ENCODE measurements around the gene KAZN.

The KAZN gene

DNA sequence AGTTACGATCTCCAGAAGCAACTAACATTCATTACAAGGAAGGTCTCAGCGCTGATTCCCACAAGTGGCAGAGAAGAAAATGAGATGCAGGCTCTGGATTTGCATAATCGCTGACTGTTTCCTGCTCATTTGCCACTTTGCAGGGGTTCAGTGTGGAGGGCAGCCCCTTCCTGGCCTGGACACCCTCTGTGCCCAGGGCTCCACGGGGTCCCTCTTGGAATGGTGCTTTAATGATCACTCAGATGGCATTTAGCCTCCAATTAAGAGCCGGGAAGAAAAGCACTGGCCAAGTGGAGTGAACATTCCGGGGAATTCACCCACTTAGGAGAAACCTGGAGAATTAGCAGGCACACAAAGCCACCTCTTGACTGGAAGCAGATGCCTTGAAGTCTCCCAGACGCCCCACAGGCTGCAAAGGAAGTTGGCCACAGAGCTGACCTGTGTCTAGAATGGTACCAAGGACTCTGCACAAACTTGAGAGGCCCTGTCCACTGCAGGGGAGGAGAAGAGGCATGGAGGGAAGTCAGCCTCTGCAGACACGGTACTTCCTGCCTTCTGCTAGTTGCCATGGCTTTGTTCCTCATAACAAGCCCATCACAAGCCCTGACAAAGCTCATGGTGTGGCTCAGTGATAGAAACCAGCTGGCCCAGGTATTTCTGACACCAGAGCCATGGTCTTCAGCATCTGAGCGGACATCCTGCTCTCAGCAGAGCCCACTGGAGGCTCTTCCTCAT lies 157.2 kb downstream of the KAZN start:
- Histone ChIP-seq H3K4me3 (ENCODE audit: low read length) (no peak overlapping the region), H3F3A (ENCODE audit: insufficient read depth, low read length) (no peaks in the 10 kb centered on the region), H3K9me2 (replicated peaks; ENCODE audit: insufficient read depth, low read length) (no peaks in the 10 kb centered on the region), H3K9me3 (replicated peaks; ENCODE audit: insufficient read depth, low read length) (no peaks in the 10 kb centered on the region), H3K79me2 (ENCODE audit: low read length) (no peaks in the 10 kb centered on the region), H3K27ac (ENCODE audit: low read length) (no peak overlapping the region), H2AFZ (ENCODE audit: low read length) (no peak overlapping the region), H3K27me3 (replicated peaks; ENCODE audit: insufficient read depth, low read length) (no peaks in the 10 kb centered on the region), H3K9ac (ENCODE audit: low read length) (no peak overlapping the region), H4K20me1 (ENCODE audit: insufficient read depth, low read length) (no peaks in the 10 kb centered on the region), H3K4me1 (ENCODE audit: low read length) (no peaks in the 10 kb centered on the region), H3K36me3 (replicated peaks; ENCODE audit: insufficient read depth, low read length) (no peaks in the 10 kb centered on the region), H3K4me2 (ENCODE audit: low read depth, low read length) (no peak overlapping the region)
- no peak for DNase-seq
- TF ChIP-seq EZH2phosphoT487 (IDR thresholded peaks at IDR 0.05; ENCODE audit: low read length) (no peak), EZH2 (optimal IDR thresholded peaks at IDR 0.05; ENCODE audit: low read depth, low read length) (no peak)
- TF ChIP-seq, protein P1, sequence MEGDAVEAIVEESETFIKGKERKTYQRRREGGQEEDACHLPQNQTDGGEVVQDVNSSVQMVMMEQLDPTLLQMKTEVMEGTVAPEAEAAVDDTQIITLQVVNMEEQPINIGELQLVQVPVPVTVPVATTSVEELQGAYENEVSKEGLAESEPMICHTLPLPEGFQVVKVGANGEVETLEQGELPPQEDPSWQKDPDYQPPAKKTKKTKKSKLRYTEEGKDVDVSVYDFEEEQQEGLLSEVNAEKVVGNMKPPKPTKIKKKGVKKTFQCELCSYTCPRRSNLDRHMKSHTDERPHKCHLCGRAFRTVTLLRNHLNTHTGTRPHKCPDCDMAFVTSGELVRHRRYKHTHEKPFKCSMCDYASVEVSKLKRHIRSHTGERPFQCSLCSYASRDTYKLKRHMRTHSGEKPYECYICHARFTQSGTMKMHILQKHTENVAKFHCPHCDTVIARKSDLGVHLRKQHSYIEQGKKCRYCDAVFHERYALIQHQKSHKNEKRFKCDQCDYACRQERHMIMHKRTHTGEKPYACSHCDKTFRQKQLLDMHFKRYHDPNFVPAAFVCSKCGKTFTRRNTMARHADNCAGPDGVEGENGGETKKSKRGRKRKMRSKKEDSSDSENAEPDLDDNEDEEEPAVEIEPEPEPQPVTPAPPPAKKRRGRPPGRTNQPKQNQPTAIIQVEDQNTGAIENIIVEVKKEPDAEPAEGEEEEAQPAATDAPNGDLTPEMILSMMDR (IDR thresholded peaks at IDR 0.05; ENCODE audit: low read length), result no peak

DNA sequence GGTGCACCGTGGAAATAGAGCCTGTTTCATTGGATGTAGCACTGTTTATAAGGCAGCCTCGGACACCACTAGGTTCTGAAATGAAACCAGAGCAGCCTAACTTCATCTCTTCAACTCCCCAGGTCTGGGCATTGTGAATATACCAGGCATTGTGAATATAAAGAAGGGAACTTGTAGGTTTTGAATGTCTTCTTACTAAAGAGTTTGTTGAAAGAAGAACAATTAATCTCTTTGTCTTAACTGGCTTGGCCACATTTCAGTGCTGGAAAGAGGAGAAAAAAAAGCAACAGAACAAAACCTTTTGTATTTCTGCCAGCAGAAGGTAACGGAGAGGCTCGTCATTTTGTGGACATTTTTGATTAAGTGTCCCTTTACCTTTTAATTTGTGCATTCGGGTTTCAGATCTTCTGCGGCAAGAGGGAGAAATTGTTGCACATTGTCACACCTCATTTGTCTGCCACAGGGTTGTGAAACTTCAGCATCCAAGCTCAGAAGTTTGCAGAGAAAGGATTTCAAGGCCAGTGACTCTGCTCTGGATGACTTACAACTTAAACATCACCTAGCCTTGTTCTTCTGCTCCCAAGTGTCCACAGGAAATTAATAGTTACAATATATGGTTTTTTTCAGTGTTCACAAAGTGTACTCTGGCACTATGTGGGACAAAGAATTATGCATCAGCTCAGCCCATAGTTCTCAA lies 158.3 kb downstream of the KAZN start:
- DNase-seq, result no peak
- Histone ChIP-seq H3K27me3 (replicated peaks; ENCODE audit: insufficient read depth, low read length) (no peaks in the 10 kb centered on the region), H3K79me2 (ENCODE audit: low read length) (no peaks in the 10 kb centered on the region), H3K4me3 (ENCODE audit: low read length) (no peak overlapping the region), H3K9me3 (replicated peaks; ENCODE audit: insufficient read depth, low read length) (no peaks in the 10 kb centered on the region), H3K4me1 (ENCODE audit: low read length) (no peaks in the 10 kb centered on the region), H3K4me2 (ENCODE audit: low read depth, low read length) (no peak overlapping the region), H3K9ac (ENCODE audit: low read length) (no peak overlapping the region), H3K9me2 (replicated peaks; ENCODE audit: insufficient read depth, low read length) (no peaks in the 10 kb centered on the region), H4K20me1 (ENCODE audit: insufficient read depth, low read length) (no peaks in the 10 kb centered on the region), H3K36me3 (replicated peaks; ENCODE audit: insufficient read depth, low read length) (no peaks in the 10 kb centered on the region), H2AFZ (ENCODE audit: low read length) (no peak overlapping the region), H3F3A (ENCODE audit: insufficient read depth, low read length) (no peaks in the 10 kb centered on the region), H3K27ac (ENCODE audit: low read length) (no peak overlapping the region)
- TF ChIP-seq, protein P1 (IDR thresholded peaks at IDR 0.05; ENCODE audit: low read length), result no peak
- TF ChIP-seq EZH2phosphoT487 (IDR thresholded peaks at IDR 0.05; ENCODE audit: low read length) (no peak), EZH2 (optimal IDR thresholded peaks at IDR 0.05; ENCODE audit: low read depth, low read length) (no peak)

DNA sequence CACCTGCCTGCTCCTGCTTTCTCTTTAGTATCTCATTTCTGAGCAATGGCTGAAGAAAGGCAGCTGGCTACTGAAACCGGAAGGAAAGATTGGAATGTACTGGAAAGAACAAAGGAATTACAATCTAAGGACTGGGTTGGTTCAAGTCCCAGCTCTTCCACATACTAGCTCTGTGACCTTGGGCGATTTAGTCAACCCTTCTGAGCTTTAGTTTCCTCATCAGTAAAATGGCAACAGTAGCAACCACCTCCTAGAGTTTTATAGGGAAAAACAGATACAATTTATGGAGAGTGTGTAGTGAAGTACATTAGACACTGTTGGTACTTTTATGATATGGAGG lies 158.8 kb downstream of the KAZN start:
- no peaks in the 10 kb centered on the region for H3K4me1 ChIP-seq (ENCODE audit: low read length)
- no peak overlapping the region for H3K9ac ChIP-seq (ENCODE audit: low read length)
- H4K20me1 ChIP-seq (ENCODE audit: insufficient read depth, low read length), result no peaks in the 10 kb centered on the region
- no peaks in the 10 kb centered on the region for H3K9me3 ChIP-seq (replicated peaks; ENCODE audit: insufficient read depth, low read length)
- H3K27ac ChIP-seq (ENCODE audit: low read length), result no peak overlapping the region
- no peak overlapping the region for H3K4me2 ChIP-seq (ENCODE audit: low read depth, low read length)
- H3K36me3 ChIP-seq (replicated peaks; ENCODE audit: insufficient read depth, low read length), result no peaks in the 10 kb centered on the region
- no peaks in the 10 kb centered on the region for H3K27me3 ChIP-seq (replicated peaks; ENCODE audit: insufficient read depth, low read length)
- H3K4me3 ChIP-seq (ENCODE audit: low read length), result no peak overlapping the region
- TF ChIP-seq, protein P1 (IDR thresholded peaks at IDR 0.05; ENCODE audit: low read length), result no peak
- TF ChIP-seq EZH2 (optimal IDR thresholded peaks at IDR 0.05; ENCODE audit: low read depth, low read length), result no peak
- no peak for TF ChIP-seq EZH2phosphoT487 (IDR thresholded peaks at IDR 0.05; ENCODE audit: low read length)
- H2AFZ ChIP-seq (ENCODE audit: low read length), result no peak overlapping the region
- H3K9me2 ChIP-seq (replicated peaks; ENCODE audit: insufficient read depth, low read length), result no peaks in the 10 kb centered on the region
- no peak for DNase-seq
- H3F3A ChIP-seq (ENCODE audit: insufficient read depth, low read length), result no peaks in the 10 kb centered on the region
- H3K79me2 ChIP-seq (ENCODE audit: low read length), result no peaks in the 10 kb centered on the region

Data from MM.1S (cell line).